Measurements from ENCODE around the gene CCDC88C.

Gene CCDC88C

DNA sequence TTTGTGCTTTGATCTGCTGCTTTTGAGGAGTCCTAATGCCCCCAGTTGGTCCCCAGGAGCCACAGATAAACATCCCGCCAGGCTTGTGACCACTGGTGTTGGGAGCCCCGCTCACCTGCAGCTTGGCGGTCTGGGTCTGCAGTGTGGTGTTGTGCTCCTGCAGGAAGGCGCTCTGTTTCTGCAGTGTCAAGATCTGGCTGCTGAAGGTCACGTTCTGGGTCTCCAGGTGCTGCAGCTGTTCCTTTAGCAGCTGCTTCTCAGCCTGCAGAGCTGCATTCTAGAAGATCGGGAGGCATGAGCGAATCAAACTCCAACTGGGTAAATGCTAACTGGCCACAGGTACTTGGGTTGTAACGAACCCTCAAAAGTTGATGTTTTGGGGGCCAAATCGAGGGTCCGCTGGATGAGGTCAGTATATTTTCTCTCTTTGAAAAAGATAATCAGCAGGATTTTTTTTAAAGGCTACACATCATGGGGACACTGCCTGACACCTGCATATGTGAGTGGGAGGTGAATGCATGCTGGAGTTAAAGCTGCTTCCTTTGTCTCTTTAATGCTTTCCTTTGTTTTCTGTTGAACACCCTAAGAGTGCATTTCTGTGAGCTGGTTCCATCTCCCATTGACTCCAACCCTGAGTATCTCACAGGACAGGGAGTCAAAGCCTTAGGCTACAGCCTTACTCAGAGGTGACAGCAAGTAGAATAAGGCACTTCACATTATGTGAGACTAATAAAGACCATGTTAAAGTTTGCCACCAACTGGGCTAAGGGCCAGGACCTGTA is 111.8 kb downstream of the CCDC88C start:
- no peak for DNase-seq

DNA sequence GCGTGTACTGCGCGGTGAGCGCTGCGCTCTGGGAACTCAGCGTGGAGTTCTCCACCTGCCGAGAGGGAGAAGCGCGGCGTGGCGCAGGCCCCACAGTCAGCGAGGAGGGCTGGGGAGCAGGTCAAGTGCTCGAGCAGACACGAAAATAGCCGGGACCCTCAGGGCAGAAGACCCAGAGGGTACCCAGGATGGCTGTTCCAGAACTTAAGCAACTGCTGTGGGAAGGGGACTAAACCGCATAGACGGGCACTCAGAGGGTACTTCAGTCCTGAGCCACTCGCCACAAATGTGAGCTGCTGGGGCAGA is 113.7 kb downstream of the CCDC88C start:
- no peak for DNase-seq

DNA sequence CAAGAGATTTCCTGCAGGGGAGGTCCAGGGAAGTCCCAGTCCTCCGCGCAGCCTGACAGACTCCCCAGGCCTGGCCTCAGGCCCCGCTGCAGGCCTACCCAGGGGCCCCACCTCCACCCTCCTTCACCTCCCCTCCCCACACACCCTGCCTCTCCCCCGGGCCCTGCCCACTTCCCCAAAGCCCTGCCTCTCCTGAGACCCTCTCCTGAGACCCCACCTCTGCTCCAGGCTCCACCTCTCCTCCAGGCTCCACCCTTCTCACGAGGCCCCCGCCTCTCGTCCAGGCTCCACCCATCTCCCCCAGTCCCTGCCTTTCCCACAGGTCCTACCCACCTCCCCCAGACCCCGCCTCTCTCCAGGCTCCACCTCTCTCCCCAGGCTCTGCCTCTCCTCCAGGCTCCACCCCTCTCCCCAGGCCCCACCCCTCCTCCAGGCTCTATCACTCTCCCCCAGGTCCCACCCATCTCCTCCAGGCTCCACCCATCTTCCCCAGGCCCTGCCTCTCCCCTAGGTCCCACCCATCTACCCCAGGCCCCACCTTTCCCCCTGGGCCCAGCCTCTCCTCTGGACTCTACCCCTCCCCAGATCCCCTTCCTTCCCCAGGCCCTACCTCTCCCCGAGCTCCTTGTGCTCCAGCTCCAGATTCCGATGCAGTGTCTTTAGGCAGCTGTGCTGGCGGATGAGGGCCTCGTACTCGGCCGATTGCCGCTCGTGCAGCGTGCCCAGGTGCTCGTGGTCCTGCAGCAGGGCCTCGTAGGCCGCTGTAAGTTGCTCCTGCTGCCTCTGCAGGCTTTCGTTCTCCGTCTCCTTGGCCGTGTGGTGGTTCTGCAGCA is 114.3 kb downstream of the CCDC88C start:
- DNase-seq: peak; percentile 72

DNA sequence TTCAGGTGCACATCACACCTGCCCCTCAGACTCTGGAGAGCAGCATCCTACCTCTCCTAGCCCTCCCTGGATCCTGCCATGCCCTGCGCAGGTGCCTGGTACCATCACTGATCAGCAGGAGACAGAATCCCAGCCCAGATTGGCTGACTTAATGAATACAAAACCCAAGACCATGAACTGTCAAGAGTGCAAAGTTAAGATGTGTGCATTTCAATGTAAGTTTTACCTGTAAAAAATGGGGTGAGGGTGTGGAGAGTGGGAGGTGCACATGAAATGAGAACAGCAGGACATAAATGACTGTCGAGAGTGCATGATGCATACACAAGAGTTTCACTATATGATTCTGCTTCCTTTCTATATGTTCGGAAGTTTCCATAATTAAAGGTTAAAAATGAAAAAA is 115.2 kb downstream of the CCDC88C start:
- no peak for DNase-seq

DNA sequence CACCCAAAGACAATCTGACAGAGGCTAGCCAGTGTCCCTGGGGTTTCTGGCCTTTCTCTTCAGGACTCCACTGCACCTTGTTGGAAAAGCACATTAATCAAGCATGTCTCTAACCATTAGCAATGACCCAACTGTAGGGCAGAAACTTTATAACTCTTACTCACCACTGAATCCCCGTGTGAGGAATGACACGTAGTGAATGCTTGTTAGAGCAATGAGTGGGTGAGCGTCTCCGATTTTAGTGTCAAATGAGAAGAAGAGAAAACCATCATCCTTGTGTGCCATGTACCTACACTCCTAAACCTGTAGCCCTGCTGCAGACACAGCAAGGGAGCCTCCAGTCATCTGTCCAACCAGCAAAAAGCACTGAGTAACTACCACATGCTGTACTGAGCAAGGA is 116.7 kb downstream of the CCDC88C start:
- no peak for DNase-seq

DNA sequence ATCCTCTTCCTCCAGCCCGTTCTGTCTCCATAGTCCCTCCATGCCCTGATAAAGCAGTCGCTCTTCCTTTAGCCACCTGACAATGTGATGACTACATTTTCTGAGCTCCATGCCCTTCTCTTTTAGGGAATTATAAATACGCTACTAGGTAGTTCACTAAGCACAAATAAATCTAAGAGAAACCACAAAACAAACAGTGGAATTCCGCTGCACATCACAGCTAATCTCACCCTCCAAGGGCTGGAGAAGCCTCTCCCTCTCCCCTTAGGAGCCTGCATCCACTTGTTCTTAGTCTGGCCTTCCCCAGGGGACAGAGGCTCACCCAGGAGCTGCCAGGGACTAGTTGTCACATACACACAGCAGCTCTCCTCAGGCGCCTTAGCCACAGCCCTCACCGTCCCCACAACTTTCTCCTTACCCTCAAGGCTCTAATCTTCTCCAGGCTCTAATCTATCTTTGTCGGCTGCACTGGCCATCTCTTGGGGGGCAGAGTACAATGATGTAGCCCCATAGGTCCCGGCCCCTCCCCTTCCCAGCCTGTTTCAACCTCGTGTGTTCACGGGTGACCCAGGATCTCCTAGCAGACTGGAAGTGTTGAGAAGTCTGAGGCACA is 117.2 kb downstream of the CCDC88C start:
- no peak for DNase-seq

DNA sequence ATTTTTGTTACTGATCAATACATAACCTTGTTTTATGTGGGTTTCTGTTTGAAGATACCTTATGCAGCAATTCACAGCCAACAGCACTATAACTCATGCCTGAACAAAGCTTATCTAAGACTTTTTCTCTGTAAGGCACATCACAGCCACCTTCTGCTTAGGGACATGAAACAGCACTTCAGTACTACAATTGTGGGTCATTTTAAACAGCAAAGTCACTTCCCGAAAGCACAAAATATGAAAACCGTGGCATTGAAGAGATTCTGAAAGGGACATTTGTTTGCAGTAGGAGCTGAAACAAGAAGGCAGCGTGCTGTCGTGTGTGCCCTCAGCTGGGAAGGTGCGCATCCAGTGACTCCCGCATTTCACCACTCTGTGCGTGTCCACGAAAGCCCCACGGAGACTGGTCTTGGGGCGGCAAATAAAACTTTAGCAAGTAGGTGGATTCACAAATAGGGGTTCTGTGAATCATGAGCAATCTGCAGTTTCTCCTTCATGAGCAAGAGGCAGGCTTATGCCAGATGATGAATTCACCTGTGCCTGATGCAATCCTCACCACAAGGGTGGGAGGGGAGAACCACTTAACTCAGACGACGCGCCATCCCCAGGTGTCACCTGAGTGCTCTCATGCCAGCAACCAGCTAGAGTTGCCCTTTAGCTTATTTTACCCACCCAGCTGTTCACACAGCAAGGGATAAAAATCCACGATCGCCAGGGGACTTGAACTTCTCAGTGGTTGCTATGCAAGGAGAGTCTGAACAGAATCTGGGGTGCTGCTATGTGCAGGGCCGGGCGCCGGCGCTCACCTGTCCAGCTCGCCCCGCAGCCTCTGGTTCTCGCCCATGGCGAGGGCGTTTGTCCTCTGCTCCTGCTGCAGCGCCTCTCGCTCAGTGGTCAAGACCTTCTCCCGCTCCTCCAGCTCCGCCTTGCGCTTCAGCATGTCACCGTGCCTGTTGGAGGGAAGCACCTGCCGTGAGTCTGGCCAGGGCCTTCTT is 118.2 kb downstream of the CCDC88C start:
- DNase-seq: no peak

DNA sequence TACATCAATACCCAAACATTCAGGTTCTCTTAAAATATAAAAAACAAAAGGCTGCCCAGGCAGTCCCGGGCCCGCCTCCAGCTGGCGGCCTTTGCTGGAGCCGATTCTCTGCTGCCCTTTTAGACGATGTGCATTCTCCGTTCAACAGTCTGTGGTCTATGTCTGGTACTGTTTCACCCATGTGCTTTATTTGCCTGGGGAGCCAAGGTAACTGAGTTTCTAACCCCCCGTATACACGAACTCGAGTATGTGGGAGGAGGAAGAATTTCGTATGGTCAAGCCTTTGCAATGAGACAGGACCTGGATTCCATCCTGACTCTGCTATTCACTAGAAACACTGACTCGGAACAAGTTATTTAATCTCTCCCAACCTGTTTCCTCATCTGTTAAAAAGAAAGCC is 119.0 kb downstream of the CCDC88C start:
- DNase-seq: no peak

DNA sequence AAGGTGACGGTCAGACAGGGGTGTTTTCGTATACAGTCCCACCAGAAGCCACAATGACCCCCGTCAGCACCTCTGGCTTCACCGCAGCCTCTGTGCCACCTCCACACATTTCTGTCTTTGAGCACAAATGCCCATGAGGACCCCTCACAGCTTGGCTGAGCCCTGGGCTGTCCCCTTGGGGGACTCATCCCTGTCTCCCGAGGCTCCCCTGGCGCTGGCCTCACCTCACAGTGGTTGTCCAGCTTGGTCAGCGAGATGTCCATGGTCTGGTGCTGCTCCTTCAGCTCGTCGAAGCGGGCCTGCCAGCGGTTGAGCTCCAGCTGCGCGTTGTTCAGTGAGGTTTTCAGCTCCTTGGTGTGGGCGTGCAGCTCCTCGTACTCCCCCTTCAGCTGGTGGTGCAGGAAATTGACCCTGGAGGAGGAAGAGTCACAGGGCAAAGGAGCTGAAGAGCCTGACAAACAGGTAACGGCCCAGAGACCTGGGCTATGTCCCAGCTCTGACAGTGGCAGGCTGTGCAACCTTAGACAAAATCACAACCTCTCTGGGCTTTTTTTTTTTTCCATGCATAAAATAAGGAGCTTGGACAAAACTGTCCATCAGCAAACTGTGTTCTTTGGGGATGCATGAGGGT is 120.4 kb downstream of the CCDC88C start:
- no peak for DNase-seq

DNA sequence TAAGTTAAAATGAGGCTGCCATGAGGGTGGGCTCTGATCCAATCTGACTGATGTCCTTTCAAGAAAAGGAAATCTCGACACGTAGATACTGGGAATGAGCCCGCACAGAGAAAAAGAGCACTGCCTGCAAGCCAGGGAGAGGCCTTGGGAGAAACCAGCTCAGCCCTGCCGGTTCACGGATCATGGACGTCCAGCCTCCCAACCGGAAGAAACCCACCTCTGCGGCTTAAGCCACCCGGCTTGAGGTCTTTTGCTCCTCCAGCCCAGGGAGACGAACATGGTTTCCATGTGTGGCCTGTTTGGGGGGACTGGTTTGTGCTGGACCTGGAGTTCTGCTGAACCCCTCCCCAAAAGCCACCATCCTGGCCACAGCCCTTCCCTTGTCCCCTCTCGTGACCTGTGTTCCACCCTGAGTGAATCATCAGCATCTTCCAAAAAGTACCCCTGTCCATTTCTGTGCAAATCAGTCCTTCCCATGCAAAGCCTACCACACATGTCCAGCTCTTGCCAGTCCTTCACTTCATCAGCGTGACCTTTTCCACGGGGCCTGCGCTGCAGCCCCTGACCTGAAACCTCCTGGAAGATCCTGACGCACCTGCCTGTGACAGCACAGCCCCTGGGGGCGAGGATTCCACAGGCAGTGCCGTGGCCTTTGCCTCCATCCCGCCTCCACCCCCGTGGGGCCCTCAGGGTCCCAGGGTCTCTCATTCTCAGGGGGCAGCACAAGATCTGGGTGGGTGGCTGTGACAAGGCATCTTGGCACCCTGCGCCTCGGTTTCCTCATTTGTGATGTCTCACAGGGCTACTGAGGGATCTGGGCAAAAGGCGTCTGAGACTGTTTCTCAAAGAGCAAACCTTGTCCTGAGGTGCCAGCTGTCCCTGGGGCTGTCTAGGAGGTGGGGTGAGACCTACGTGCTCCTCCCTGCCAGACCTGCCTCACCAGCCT is 121.5 kb downstream of the CCDC88C start:
- no peak for DNase-seq

DNA sequence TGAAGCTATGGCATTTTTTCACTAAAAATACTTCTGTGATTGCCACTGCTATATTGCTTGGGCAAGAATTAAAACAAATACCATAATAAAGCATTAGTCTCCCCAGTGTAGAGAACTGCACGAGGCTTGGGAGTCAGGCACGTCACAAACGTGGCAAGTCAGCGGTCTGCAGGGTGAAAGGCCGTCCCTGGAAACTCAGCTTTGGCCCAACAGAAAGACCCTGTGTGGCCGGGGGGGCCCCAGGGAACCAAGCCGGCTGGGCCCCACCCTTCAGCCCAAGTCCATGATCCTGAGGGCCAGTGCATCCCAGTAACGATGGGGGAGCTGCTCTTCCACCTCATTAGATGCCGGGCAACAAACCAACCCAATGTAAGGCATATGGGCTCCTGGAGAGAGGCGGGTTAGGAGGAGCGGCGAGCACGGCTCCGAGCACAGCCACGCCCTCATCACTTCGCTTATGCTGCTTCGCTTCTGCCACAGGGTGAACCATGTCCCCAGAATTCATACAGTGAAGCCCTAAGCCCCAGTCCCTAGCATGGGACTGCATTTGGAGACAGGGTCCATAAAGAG is 122.3 kb downstream of the CCDC88C start:
- DNase-seq: no peak

DNA sequence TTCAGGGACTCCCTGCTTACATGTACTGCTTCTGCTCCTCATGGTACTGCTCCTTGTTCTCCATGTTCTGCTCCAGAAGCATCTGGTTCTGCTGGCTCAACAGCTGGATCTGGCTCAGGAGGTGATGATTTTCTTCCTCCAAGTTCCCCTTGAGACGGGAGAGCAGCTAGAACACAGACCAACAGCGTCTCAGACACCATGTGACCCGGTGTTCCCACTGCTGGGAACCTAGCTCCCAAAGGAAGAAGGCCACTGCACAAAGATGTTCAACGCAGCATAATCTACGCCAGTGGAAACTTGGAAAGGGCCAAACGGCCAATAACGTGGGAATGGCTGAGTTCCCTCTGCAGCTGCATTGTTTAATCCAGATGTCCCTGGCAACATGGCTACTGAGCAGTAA is 123.5 kb downstream of the CCDC88C start:
- DNase-seq: no peak

DNA sequence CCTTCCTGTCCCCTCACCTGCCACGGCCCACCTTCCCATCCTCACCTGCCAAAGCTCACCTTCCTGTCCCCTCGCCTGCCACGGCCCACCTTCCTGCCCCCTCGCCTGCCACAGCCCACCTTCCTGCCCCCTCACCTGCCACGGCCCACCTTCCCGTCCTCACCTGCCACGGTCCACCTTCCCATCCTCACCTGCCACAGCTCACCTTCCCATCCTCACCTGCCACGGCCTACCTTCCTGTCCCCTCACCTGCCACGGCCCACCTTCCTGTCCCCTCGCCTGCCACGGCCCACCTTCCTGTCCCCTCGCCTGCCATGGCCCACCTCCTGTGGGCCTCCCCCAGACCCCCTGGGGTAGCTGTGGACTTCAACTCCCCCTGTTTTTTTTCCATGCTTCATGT is 124.3 kb downstream of the CCDC88C start:
- DNase-seq: no peak

DNA sequence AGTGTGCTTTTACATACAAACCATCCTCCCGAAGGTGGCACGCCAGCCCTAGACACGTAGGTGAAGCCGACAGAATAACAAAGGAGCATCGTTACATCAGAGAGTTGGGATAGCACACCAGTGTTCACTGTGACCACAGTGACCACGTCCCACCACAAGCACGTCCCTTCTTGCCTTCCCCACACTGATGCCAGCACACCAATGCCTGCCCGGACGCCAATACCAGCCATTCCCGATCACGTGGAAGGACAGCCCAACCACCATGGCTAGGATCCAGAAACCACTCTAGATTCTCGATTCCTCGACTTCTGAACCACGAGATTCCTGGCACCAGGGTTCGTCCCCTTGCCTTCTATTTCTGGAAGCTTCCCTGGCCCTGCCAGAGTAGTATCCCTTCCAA is 125.1 kb downstream of the CCDC88C start:
- no peak for DNase-seq

DNA sequence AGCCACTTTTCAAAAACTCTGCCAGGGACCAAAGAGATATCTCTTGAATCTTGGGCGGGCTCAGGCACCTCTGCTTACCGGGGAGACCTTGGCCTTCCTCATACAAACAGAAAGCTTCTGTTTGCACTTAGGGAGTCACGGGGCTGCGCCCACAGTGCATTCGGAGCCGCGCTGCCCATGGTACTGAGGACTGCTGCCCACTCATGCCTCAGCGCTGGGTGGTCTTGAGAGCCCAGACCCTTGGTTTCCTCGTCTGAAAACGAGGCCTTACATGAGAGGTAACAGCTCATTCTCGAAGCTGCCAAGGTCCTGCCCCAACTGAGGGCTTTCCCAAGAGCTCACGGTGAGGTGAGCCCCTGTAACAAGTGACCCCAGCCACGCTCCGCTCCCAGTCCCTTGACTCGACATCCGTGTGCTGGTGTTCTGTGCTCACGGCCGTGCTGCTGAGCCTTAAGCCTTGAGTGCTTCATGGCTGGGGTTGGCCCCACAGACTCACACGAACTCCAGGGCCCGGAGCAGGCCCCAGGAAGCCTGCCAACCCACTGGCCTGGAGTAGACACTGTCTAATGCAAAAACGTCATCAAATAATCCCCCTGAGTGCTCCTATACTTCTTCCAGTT is 125.7 kb downstream of the CCDC88C start:
- no peak for DNase-seq

DNA sequence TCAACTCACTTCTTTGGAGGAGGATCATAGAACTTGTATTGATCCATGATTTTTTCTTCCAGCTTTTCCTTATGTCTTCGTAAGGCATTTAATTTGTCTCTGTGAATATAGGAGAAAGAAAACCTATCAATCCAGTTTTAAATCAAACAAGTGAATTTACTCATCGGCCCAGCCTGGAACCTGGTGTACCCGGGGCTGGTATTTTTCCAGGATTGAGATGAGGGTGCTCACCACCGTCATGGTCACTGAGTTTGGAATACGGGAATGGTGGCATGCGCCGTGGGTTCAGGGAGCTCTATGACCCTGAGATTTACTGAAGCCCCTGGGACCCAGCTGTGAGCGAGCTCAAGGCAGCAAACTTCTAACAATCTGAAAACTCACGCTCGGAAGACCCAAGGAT is 126.6 kb downstream of the CCDC88C start:
- no peak for DNase-seq

DNA sequence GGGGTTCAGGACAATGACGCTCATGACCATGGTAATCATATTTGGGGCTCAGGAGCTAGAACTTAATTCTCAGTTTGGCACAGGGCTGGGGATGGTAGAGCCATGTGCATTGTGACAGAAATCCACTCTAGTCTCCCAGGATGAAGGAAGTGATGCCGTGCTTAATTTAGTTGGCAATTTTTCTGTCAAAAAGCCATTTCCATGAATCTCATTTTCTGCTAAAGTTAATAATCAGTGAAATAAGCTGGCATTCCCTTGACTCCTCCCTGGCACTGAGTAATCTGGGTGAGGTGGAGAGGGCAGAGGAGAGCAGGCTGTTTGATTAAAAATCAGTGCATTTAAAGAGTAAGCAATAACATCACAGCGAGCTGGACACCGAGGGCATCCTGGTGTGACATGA is 128.2 kb downstream of the CCDC88C start:
- no peak for DNase-seq

DNA sequence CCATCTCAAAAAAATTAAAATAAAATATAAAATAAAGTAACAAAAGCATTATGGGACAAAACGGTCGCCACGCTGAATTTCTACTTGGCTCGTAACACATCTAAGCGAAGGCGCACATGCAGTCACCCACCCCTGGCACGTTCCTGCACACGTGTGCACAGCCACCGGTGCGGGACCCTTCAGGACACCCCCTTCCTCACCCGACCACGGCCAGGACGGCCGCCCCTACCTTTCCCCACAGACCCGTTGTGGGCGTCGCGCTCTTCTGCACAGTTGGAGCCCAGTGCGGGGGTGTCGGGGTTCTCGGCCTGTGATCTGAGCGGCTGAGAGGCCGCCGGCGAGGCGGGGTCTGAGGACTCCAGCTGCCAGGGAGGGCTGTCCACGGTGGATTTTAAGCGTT is 128.7 kb downstream of the CCDC88C start:
- DNase-seq: no peak

DNA sequence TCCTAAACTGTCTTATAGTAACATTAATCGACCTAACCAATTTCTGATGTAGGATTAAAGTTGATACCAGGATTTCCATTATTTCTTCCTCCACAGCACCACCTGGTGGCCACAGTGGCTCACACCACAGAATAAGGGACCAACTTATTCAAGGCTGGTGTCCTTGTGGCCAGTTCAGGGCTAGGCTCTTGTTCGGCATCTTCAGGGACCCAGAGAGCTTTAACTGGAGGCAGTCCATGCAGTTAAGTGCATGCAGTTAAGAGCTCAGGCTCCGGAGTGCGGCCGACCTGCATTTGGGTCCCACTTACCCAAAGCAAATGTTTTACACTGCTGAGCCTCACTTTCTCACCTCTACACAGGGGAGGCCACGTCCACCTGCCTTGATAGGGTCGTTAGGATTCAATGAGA is 131.1 kb downstream of the CCDC88C start:
- peak; percentile 82 for DNase-seq

DNA sequence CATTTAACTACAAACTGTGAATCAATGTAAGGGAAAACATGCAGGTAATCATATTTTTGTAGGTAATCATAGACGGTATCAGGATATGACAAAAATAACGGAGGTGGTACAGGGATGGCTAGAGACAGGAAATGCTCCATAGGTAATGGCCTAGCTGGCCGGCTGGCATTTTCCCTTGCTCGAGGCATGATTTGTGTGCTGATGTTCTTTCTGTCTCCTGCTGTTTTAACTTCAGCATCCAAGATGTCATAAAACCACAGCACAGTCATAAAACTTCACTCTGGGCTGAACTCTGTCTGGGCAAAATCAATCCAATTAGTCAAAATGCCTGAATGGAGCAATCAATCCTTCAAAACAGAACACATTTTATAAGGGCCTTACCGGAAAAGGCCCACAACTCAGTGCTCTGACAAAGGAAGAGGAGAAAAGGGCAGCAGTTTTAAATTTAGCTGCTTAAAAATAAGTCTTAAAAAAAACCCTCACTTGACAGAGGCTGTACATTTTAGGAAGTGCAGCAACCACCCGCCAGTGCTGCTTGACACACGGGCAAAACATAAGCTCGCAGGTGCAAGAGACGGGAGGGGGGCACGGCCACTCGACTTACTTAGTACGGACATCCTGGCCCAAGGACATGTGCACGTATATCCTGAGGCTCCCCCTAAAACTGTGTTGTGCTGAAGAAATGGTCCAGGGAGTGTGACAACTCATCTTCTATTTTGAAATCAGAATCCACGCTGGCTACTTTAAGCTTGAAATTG is 132.7 kb downstream of the CCDC88C start:
- no peak for DNase-seq

Measured in CD4-positive, alpha-beta T cell treated with Interleukin-21 for 1 hour (primary cell).